ENCODE measurements around the gene CHCHD6.

GRCh38 chr3:126723237-126723636 lies 19.2 kb downstream of the CHCHD6 start:
- TF ChIP-seq POLR2A (IDR thresholded peaks at IDR 0.05; ENCODE audit: low read length) (no peak), GATA1 (IDR thresholded peaks at IDR 0.05; ENCODE audit: low read depth, low read length) (no peak)

Measured in erythroblast (primary cell).